Esophagus squamous epithelium (tissue), 4 donors: Measurements from ENCODE around the gene DUSP18.

Experiments
- CTCF ChIP-seq, 6 experiments: fragments of 450-650 bp in 4 of 6; fragments of 200-600 bp in 2 of 6; sonication (generic) in 2 of 6; IDR thresholded peaks; one replicate each; pipeline ENCODE4 v1.5.1; 2016 to 2019; ENCODE audit warnings: antibody characterized with exemption in 6 of 6, mild to moderate bottlenecking in 4 of 6, moderate library complexity in 4 of 6
- POLR2A ChIP-seq, 4 donors: fragments of 450-650 bp; IDR thresholded peaks; one replicate each; pipeline ENCODE4 v1.6.1; 2017; ENCODE audit warnings: antibody characterized with exemption in 4 of 4, mild to moderate bottlenecking in 4 of 4, moderate library complexity in 3 of 4

- TF ChIP-seq CTCF (IDR thresholded peaks at IDR 0.05) (peak in 1 of 6 experiments; percentile 41), POLR2A (IDR thresholded peaks at IDR 0.05) (no peak)
Observed at GRCh38 chr22:30649430-30650007, 18.2 kb downstream of the DUSP18 start.
